CD4-positive, alpha-beta T cell treated with Interleukin-2 at 100 ng/mL for 4 hours (primary cell): ENCODE results near the gene F8.
"Not testable (repeated sequence)": the region's sequence is repeated elsewhere in the genome, so short reads cannot be mapped to it uniquely, and the experiment has no call there.

ENCODE experiments used
- DNase-seq: peaks from one replicate; pipeline ENCODE4 v3.0.0-alpha.2; 2020; ENCODE audit warnings: low spot score

Gene F8

DNA sequence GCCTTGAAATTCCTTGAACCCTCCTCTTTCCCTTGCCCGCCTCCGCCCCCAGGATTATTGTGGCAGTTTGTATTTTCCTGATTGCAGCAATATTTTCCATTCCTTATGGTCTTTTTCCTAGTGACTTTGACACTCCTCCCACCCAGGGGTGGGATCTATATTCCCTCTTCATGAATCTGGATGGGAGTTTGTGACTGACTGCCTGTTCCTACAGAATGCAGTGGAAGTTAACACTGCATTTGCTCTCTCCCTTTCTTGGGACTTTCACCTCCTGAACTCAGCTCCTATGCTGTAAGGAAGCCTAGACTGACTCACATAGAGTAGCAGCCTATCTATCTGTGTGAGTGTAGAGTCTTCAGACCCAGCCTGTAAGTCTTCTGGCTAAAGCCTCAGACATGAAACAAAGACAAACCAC, 6.4 kb upstream of the F8 start:
- no peak for DNase-seq

DNA sequence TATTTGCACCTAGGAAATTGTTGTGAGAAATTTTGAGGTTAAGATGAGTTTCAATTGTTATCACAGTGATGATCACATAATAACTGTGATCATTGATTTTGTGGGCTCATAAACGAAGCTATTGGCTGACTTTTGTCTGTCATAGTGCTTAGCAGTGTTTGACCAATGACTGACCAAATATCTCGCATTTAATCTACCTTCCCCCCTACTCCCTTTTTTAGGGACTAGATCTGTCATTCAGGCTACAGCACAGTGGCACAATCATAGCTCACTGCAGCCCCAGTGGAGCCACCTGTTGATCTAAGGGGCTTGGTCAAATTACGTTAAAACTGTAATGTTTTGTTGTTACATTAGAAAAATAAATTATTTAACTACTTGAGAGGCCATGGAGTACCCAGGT, 5.6 kb upstream of the F8 start:
- DNase-seq = no peak

DNA sequence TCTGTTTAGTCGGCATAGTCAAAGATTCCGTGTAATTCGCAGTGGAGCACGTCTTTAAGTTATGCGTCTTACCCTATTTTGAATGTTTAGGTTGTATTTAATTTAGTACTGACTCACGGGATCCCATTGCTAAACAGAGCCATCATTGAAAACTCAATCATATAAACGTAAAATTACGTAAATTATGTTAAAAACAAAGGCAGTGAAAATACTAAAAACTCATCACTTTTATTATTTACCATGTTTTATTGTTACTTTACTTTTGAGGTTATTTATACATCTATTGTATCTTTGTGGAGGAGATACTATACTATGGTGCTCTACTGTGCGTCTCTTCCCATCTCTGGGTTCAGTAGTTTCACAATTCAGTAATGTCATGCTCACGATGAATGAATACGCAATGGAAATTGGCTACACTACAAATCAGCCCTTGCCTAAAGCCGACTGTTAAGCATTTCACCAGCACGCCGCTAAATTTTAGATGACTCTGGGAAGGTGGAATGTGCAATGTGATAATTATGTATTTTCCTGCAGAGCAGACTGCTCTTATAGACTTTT, 5.1 kb upstream of the F8 start:
- DNase-seq = peak; percentile 2

DNA sequence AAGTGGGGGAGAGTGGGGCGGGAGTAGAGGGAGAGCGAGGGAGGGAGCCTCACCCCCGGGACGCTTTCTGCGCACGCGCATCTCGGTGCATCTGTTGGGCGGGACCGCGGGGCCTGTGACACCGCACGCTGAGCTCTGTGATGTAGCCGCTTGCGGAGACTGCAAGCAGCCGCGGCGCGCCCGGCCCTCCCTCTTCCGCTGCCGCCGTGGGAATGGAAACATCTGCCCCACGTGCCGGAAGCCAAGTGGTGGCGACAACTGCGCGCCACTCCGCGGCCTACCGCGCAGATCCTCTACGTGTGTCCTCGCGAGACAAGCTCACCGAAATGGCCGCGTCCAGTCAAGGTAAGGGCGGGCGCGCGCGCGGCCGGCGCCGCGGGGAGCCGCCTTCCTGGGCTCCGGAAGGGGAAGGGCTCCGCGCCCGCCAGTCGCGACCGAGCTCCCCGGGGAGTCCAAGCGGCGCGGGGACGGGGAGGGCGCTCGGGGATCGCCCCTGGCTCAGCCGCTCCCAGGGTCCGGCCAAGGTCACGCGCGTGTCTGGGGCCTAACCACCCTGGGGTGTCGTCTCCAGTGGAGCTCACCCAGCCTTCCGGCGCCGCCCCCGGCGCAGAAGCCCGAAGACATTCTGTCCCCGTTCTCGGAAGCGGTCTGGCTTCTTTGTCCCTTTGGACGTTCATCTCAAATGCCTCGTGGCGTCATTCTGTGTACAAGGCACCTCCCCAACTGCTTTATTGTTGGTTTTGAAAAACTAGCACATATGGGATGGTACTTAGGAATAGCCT, 4.4 kb upstream of the F8 start, which contains the start of gene FUNDC2:
FUNDC2 (plus strand) TSS at position 118 of the 782 bp plus-strand sequence; CDS start at position 213, 95 bp downstream.
- peak; percentile 96 for DNase-seq

DNA sequence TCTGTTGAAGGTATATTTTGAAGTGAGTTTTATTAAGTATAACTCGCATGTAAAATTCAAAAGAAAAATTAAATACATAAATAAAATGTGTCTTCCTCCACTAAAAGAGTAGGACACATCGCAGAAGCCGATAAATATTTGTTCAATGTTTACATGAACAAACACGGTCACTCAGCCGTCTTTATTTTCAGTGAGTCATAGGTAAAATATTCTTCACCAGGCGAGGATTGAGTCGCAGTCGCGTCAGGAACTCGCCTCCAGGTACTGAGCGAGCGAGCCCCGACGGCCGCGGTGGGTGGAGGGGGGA, 3.9 kb upstream of the F8 start:
- no peak for DNase-seq

DNA sequence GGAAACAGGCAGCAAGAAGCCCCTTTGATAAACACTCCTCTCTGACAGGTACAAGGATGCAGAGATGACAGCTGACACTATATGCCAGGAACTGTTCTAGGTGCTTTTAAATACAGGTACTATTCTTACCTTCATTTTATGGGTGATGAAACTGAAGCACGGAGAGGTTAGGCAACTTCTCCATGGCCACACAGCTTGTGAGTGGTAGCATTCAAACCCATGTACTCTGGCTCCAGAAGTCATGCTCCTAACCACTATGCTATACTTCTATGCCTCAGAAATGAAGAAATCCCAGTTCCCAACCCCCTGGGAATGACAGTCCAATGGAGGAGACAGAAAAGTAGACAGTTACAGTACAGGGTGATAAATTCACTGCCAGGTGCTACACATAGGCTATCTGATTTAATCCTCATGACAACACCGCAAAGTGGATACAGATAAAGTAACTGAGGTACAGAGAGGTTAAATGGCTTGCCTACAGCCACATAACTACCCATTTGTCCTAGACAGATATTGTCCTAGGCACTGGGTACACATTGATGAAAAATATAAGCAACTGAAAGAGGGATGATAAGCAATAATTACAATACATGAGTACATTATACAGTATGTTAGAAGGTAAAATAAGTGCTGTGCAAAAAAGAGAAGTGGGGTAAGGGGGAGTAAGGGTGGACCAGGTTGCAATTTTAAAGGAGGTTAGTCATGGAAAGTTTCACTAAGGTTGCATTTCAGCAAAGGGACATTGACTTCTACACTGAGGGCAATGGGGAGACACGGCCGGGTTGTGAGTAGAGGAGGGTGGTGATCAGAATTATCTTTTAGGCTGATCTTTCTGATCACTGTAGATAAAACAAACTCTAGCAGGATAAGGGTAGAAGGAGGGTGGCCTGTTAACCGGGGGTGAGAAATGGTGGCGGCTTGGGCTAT, 1.6 kb upstream of the F8 start:
- DNase-seq = no peak

DNA sequence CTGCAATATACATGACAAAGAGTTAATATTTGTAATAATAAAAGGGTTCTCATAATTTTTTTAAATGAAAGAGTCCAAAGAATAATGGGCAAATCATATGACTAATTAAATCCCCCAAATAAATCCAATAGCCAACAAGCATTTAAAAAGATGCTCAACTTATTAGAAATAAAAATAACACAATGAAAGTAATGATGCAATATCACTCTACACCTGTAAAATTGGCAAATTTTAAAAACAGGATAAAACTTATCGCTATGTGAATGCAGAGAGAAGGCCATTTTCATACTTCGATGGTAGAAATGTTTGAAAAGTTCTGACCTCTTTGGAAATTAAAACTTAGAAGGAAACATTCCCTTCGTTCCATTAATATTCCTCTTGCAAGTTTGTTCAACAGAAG, 1.9 kb downstream of the F8 start:
- no peak for DNase-seq

DNA sequence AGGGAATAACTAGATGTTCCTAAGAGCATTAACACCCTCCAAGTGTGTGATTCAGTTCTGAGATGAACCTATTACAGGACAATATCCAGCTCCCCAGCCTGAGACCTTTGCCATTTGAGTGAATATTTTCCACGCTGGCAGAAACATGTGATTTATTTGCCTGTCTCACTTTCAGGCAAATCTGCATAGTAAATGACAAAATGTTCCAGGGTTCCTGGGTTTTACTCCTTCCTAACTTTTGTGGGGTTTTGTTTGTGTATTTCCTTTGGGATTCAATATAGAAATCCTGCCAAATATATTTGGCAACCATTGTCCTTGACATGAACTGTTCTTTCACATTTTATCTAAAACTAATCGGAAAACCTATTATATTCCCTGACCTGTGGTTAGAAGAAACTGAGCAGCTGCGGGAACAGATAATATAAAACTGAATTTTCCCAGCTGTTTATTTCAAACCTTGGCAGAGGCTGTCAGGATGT, 12.5 kb downstream of the F8 start:
- no peak for DNase-seq

DNA sequence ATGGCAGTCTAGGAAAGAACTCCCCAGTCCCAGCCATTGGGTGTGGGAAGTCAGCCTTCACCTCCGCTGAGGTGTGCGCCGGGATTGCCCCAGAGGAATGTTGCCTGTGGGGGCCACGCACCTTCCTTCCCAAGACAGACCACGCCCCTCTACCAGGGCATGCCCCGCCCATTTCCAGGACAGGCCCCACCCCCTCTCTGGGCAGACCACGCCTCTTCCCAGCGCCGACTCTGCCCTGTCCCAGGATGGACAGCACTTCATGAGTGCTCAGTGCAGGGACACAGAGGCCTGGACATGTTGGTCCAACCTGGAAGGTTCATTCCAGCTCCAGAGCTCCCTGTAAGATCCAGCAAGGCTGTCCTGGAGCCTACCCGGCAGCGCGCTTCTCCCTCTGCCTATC, 13.9 kb downstream of the F8 start:
- DNase-seq = not testable (repeated sequence)

DNA sequence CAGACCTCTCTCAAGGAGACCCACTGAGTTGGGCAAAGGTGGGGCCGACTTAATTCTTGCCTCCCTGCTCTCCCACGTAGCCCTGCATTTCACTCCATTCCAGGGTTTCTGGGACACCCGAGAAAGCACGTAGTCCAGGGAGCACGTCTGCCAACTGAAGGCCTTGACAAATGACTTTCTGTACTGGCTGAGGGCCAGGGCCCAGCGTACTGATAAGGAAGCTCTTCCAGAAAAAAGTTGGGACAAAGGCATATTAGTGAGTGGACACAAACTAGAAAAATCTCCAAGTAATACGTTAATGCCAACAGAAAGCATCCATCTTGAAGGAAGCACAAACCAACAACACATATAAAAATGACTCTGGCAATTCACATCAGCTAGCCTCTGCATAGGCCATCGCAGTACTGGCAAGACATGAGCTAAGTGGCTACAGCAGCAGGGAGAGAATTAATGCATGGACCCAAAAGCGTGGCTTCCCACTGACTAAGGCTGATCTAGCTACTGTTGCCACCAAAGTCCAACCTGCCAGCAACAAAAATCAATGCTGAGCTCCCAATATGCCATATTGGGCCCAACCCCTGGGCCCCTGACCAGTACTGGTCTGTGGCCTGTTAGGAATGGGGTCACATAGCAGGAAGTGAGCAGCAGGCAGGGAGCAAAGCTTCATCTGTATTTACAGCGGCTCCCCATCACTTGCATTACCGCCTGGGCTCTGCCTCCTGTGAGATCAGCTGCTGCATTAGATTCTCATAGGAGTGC, 15.4 kb downstream of the F8 start:
- not testable (repeated sequence) for DNase-seq

DNA sequence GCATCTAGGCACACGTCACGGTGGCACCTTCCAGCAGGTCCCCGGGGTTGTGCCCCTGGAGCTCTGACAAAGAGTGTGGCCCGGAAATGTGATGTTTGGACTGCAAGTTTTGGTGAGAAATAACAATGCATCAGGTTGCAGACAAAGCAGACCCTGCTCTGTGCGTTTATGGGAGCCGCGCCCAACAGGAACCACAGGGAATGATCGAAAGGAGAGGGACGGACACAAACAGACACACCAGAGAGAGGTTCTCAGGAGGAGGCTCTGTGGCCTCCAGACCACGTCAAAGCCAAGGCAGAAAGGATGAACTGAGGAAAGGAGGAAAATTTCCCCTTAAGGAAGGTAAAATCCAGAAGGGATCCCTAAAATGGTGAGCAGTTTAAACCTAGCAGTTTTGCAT, 16.1 kb downstream of the F8 start:
- DNase-seq = not testable (repeated sequence)

DNA sequence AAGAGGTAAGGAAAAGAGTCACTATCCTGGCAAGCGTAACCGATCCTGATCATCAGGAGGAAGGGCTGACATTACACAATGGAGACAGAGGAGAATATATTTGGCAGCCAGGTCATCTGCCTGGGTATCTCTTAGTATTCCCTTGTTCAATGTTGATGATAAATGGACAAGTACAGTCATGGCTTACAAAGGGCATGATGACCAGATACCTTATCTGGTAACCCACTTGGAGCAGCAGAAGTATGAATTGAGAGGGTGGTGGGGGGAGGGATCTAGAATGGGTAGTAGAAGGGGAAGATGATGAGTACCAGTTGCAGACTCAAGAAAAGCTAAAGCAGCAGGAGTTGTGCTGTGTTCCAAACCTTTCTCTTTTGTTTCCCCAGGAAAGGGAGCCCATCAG, 17.3 kb downstream of the F8 start:
- no peak for DNase-seq

DNA sequence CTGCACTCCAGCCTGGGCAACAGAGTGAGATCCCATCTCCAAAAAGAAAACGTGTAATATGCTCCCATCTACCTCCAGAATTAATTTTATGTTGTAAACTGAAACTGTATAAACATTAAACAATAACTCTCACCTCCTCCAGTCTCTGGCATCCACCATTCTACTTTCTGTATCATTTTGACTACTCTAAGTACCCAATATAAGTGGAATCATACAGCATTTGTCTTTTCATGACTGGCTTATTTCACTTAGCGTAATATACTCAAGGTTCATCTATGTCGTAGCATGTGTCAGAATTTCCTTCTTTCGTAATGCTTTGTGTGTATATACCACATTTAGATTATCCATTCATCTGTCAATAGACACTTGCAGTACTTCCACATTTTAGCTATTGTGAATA, 20.6 kb downstream of the F8 start:
- DNase-seq = no peak

DNA sequence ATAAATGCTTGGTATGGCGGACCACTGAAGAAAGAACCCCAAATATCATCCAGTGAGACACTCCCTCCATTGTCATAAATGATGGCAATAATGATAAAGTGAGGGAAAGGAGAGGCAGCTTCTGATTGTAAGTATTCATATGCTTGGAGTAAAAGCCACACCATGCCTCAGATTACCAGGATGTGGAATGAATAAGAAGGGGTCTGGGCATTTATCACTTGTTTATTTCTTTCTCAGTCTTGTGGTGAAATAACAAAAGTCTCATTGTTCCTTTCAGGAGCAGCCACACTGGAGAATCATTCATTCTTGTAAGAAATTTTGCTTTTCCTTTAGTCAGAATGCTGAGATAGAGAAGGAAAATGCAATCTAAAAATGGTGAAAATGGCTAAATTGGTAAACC, 21.7 kb downstream of the F8 start:
- no peak for DNase-seq

DNA sequence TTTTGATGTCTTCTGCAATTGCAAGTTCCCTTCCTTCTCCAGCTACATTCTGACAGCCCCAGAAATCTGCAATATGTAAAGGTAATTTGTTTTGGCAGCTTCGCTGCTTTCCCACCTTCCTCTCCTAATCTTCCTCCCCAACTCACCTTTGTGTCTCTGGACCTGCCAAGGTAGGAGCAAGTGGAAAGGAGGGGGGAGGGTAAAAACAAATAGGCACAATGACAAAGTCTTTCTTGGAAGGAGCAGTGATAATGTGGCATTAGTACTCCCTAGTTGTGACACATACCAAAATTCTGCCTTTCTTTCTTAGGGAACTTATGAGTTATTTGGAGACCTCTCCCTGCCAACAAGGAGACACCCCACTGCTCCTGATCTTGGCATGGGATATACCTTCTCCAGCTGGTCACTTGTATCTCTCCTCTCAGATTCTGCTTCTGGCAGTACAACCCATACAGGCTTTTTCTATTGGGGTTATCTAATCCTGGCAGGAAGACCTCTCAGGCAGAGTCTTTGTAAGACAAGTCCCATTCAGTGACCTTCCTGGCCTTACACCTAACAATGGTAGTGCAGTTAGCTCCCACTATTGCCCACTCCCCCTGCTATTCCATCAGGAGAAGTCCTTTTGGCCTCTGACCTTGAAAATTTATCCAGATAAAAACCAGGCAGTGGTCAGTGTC, 24.2 kb downstream of the F8 start:
- no peak for DNase-seq

DNA sequence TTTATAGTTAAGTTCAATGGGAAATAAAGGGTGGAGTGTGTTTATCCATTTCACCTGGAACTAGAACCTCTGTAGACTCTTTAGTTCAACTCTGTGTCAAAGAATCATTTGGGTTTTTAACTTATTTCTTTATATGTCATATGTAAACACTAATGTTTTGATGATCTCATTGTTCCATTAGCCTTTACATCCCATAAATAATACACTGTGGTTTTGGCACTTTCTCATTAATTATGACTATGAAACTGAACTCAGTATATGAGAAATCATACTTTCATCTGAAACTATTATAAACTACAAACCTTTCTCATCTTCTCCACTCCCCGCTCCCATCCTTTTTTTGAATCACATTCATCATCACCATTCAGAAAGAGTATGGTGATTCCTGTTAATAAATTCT, 31.0 kb downstream of the F8 start:
- DNase-seq = no peak

DNA sequence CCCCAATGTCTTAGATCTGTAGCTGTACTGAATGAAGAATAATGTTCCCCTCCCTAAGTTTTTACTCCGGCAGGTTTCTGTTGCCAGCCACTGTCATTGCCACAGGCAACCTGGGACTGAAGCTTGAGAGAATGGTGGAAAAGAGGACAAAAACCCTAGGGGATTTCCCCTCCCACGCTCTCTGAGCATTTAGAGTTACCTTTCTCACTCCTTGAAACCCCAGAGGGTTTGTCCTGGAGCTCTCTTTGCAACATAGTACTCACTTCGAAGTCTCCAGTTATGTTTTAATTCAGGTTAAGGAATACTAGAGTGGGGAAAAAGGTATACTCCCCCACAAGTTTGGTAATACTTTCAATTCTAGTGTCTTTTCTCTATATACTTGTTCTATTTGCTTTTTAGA, 31.5 kb downstream of the F8 start:
- no peak for DNase-seq

DNA sequence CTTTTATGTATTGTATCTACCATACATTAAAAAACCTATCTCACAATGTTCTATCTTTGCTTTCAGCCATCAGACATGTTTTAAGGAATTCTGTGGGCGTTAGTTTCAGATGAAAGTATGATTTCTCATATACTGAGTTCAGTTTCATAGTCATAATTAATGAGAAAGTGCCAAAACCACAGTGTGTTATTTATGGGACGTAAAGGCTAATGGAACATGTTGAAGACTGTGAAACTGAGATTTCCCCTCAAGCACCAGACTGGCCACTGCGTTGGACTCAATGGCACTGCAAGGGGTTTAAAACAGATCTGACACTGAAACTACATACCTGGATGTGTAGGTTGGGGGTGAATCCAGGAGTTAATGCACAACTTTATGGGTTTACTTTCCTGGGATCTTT, 32.0 kb downstream of the F8 start:
- DNase-seq = no peak

DNA sequence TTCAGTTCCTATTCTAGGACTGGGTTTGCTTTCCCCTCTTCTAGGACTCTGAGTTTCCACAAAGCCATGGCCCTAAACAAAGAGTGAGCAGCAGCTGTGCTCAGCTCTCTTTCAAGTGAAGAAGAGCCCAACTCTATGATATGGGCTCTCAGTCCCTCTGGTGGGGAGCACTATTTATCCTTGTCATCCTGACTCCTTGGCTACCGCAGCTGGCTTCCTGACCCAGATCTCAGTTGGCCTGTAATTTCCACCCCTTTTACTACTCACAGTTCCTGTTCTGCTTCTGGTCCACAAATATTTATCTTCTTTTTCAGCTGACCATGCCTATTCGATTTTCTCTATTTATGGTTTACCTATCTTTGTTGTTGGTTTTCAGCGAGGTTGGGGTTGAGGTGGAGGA, 33.8 kb downstream of the F8 start:
- DNase-seq = no peak

DNA sequence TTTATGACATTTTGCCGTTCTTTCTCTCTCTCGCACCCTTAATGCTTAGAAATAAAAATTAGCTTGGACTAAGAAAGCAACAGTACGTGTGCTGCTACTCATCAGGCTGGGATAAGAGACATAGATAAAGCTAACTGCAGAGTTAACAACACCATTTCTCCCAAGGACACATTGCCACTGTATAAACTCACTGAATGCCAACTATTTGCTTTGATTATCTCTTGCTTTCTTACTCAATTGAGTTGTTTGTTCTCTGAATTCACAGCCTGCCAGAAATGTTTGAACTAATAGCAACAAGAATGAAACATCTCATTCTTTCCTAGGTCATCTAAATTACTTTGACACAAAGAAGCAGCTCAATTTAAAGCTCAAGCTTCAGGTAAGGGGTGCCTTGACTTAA, 34.6 kb downstream of the F8 start:
- DNase-seq = no peak

DNA sequence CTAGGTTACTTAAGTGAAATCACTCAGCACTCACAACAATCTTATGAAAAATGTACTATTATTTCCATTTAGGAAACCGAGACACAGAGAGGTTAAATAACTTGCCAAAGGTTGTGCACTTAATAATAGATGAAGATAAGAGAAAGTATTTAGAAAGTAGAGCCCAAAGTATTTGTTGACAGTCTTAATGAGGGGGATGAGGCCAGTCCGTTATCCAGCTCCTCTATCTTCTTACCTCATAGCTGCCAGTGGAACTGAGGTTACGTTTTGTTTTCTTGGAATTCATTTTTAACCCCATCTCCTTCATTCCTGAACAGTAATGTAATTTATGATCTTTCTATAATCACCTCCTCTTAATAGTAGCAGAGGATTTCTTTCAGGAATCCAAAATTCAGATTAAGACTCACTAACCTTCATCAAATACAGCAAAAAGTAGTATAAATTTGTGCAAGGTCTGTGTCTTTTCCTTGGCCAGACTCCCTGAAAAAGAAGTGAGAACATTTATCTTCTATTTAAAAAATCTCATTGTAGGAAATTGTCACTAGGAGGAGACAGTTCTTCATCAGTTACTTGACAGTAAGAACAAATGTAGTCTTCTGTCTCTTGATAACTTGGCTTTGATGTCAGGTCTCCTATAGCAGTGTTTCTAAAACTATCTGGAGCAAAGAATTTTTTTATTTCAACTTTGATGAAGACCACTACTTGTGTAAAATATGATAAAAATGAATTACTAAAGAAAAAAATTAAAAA, 35.5 kb downstream of the F8 start:
- no peak for DNase-seq
